Gastroesophageal sphincter (tissue), 4 donors: Measurements from ENCODE around the gene DCUN1D4. TPM values are rescaled to one million over a fixed set of nuclear protein-coding genes. Genes with fewer than 3 reads are reported as not detected.

Experiments used
- ATAC-seq: fragments of 150-250 bp; one replicate; pipeline ENCODE4 v1.9.1; 2016; ENCODE audit warnings: mild to moderate bottlenecking, moderate library complexity
- H3K27ac ChIP-seq, 4 donors: fragments of 200-600 bp; sonication (generic) in 3 of 4; 1 replicate in 3 of 4; 2 replicates in 1 of 4; pipeline ENCODE4 v1.5.1; 2016 to 2019
- H3K27me3 ChIP-seq: fragments of 200-600 bp; sonication (generic); one replicate; pipeline ENCODE4 v1.5.1; 2019
- H3K36me3 ChIP-seq, 2 donors: fragments of 200-600 bp; sonication (generic); one replicate each; pipeline ENCODE4 v1.5.1; 2019; ENCODE audit warnings: control low read depth in 1 of 2
- H3K4me1 ChIP-seq, 3 donors: fragments of 200-600 bp; sonication (generic); 1 replicate in 2 of 3; 2 replicates in 1 of 3; pipeline ENCODE4 v1.5.1; 2016 to 2019; ENCODE audit warnings: control low read depth in 2 of 3
- H3K4me3 ChIP-seq, 2 donors: fragments of 200-600 bp; sonication (generic); one replicate each; pipeline ENCODE4 v1.5.1; 2019; ENCODE audit warnings: mild to moderate bottlenecking in 1 of 2, moderate library complexity in 1 of 2
- H3K9me3 ChIP-seq, 3 donors: fragments of 200-600 bp; sonication (generic); one replicate each; pipeline ENCODE4 v1.5.1; 2017 to 2019; ENCODE audit warnings: control low read depth in 2 of 3
- CTCF ChIP-seq, 4 experiments: fragments of 200-600 bp in 2 of 4; fragments of 450-650 bp in 2 of 4; sonication (generic) in 1 of 4; IDR thresholded peaks; one replicate each; pipeline ENCODE4 v1.5.1; 2017 to 2019; ENCODE audit warnings: antibody characterized with exemption in 4 of 4, mild to moderate bottlenecking in 2 of 4, moderate library complexity in 2 of 4
- EP300 ChIP-seq: sonication (generic); formaldehyde crosslinking; IDR thresholded peaks from one replicate; pipeline ENCODE4 v1.6.1; 2017; ENCODE audit warnings: antibody characterized with exemption, mild to moderate bottlenecking
- POLR2A ChIP-seq, 2 donors: fragments of 450-650 bp; IDR thresholded peaks; one replicate each; pipeline ENCODE4 v1.6.1; 2017; ENCODE audit warnings: antibody characterized with exemption in 2 of 2, mild to moderate bottlenecking in 2 of 2, moderate library complexity in 1 of 2
- POLR2AphosphoS5 ChIP-seq: sonication (generic); formaldehyde crosslinking; IDR thresholded peaks from one replicate; pipeline ENCODE4 v1.6.1; 2017; ENCODE audit warnings: antibody characterized with exemption
- WGBS, 2 donors: methylation state at CpG; one replicate each; pipeline ENCODE4 v1.1.5; 2018; ENCODE audit warnings: low coverage in 1 of 2; 5-methylcytosine and 5-hydroxymethylcytosine counted together
- total RNA-seq, 4 donors: library from RNA; depleted of rRNA; stranded (reverse); fragments of >200 nt; gene quantifications; one replicate each; pipeline ENCODE4 v1.1.0, GENCODE V29; 2016

Gene DCUN1D4
- total RNA-seq, 4 donors from 2014 or later = 48.9 to 81.9 (median 51.0) TPM

DNA sequence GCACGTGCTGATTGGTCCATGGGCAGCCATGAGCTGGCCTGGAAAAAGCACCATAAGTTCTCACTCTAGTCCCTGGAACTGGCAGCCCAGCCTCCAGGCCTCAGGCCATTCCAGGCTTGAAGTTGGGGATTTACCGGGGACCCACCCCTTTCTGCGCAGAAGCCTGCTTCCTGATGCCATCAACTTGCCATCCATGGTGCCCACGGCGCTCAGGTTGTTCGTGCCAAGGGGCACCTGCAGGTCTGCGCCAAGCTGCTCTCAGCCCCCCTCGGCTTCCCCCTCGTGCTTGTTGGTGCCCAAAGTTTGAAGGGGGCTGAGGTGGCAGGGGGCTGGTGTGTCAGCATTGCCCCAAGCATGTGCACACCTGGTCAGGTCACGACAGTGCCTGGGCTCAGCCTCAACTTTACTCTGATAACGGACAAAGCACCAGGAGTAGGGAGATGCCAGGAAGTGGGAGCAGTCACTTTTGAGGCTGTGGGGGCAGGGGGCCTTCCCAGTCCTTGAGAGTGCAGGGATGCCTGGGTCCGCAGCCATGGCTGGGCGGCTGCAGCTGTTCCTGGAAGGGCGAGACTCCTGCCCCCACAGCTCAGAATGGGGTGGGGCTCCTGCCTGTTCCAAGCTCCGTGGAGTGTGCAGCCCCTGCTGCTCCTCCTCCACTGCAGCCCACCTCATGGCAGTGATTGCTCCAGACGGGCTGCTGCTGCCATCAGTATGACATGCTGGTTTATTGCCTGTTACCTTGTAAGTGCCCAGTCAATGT, 24.9 kb downstream of the DCUN1D4 start:
- Histone ChIP-seq H3K4me1 (peaks cover 0 to 34% (median 0%) of the 10 kb centered on the region in 3 donors), H3K27me3 (no peaks in the 10 kb centered on the region), H3K4me3 (no peak overlapping the region), H3K27ac (no peak overlapping the region), H3K9me3 (no peaks in the 10 kb centered on the region), H3K36me3 (peaks cover 0 to 73% of the 10 kb centered on the region in 2 donors)
- WGBS, 2 donors = 100% methylated on average over 1 of the region's 16 CpGs; no CpG with 5 or more reads in 1 of the 2 donors
- TF ChIP-seq POLR2A (IDR thresholded peaks at IDR 0.05) (no peak), EP300 (no peak), CTCF (IDR thresholded peaks at IDR 0.05) (no peak), POLR2AphosphoS5 (no peak)
- ATAC-seq = no peak

DNA sequence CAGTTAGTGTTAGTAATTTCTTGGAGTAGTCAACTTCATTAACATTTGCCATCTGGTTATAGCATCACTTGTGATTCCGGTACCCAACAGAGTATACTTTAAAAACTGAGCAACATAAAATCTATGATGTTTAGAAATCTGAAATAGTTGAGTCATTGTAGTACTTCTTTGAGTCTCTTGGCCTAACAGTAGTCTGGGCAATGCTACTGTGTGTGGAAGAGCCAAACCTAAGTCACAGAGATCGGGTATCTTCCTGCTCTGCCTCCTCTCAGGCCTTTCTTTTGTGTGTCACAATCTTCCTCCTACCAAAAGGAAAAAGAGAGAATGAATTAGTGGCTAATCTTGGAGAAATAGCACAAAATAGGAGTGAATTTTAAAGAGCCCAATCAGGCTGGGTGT, 25.5 kb downstream of the DCUN1D4 start:
- TF ChIP-seq POLR2A (IDR thresholded peaks at IDR 0.05) = no peak
- no peak for TF ChIP-seq CTCF (IDR thresholded peaks at IDR 0.05)
- no peak for TF ChIP-seq POLR2AphosphoS5
- no peak for TF ChIP-seq EP300
- 80% methylated on average over 1 to 2 of the region's 2 CpGs for WGBS, 2 donors

DNA sequence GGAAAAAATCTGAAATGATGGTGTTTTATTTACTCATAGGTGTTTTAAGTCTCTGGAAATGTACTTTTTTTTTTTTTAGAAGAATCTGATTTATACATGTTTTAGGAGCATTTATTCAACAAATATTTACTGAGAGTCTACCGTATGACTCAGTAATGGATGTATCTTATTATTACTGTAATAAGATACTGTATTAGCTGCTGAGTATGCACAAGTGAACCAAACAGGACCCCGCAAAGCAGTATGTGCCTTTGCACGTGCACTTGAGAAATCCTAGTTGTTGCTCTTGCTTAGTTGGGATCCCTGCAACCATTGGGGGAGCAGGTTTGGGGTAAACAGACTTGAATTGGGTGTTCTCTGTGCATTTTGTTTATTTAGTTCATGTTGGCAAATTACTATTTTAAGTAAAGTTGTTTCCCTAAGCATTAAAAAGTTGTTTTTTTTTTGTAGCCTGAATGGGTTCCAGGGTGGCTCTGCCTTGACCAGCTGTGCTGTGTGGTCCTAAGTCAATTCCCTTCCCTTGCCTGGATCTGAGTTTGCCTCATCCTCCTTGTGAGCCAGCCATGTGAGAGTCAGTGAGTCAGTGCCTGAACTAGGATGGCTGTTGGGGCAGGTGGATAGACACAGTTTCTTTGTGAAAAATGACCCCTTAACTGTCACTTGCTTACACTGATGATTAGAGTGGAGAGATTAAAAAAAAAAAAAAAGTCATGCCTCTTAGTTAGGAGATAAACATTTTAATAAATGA, 27.7 kb downstream of the DCUN1D4 start:
- peaks cover 0 to 31% (median 0%) of the 10 kb centered on the region in 3 donors for H3K4me1 ChIP-seq
- WGBS, 2 donors = 90 to 100% methylated on average over 2 to 3 of the region's 3 CpGs
- H3K27ac ChIP-seq = no peak overlapping the region
- no peaks in the 10 kb centered on the region for H3K9me3 ChIP-seq
- H3K4me3 ChIP-seq = no peak overlapping the region
- TF ChIP-seq CTCF (IDR thresholded peaks at IDR 0.05) (no peak), POLR2A (IDR thresholded peaks at IDR 0.05) (no peak), POLR2AphosphoS5 (no peak), EP300 (no peak)
- no peak for ATAC-seq
- no peaks in the 10 kb centered on the region for H3K27me3 ChIP-seq
- H3K36me3 ChIP-seq = peaks cover 0 to 76% of the 10 kb centered on the region in 2 donors

More for the DNA sequence above, 25.5 kb downstream of the DCUN1D4 start:
- Histone ChIP-seq H3K4me3 (no peak overlapping the region), H3K4me1 (peaks cover 0 to 34% (median 0%) of the 10 kb centered on the region in 3 donors), H3K27ac (no peak overlapping the region), H3K9me3 (no peaks in the 10 kb centered on the region), H3K36me3 (peaks cover 0 to 79% of the 10 kb centered on the region in 2 donors), H3K27me3 (no peaks in the 10 kb centered on the region)
- ATAC-seq = no peak

GRCh38 chr4:51872283-51872997, 29.5 kb downstream of the DCUN1D4 start:
- no peaks in the 10 kb centered on the region for H3K27me3 ChIP-seq
- H3K36me3 ChIP-seq = peaks cover 0 to 75% of the 10 kb centered on the region in 2 donors
- no peak overlapping the region for H3K27ac ChIP-seq
- H3K4me3 ChIP-seq = no peak overlapping the region
- TF ChIP-seq POLR2AphosphoS5 = no peak
- TF ChIP-seq POLR2A (IDR thresholded peaks at IDR 0.05) = no peak
- TF ChIP-seq CTCF (IDR thresholded peaks at IDR 0.05) = no peak
- no peaks in the 10 kb centered on the region for H3K9me3 ChIP-seq
- 86 to 94% methylated on average over 6 to 9 of the region's 9 CpGs for WGBS, 2 donors
- no peak for ATAC-seq
- peaks cover 0 to 17% (median 0%) of the 10 kb centered on the region in 3 donors for H3K4me1 ChIP-seq
